AML-193 (cell line): Measurements from ENCODE around the gene NCS1.

ENCODE experiments used
- DNase-seq, 2 experiments: peaks; one replicate each; lab custom pipeline; 2025; lab: John Stamatoyannopoulos, UW

Gene NCS1

DNA sequence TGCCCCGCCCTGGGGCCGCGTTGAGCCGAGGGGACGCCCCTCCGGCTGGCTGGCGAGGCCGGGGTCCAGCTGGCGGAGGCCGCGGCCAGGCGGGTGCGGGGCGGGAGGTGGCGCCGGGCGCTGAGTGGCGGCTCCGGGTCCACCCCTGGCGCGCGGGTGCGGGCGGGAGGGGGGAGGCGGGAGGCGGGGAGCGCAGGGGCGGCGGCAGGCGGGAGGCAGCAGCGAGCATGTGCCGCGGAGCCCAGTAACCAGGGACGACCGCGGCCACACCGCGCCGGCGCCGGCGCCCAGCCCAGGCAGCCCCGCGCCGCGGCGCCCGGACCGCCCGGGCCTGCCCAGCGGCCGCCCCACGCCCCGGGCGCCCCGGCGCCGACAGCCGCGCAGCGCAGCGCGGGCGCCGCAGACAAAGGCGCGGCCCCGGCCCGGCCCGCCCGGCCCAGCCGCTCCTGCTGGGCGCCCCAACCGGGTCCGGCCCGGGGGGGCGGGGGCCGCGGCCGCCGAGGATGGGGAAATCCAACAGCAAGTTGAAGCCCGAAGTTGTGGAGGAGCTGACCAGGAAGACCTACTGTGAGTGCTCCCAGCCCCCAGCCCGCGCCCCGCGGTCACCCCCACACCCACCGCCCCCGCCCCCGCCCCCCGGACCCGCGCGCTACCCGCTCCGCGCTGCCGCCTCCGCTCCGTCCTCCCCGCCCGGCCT lies at the start of gene NCS1:
Gene NCS1, plus strand, starts transcription at position 244 of the 697 bp plus-strand sequence. Its CDS starts 260 bp downstream, at position 504.
- peak in 1 of 2 experiments; percentile 13 for DNase-seq

DNA sequence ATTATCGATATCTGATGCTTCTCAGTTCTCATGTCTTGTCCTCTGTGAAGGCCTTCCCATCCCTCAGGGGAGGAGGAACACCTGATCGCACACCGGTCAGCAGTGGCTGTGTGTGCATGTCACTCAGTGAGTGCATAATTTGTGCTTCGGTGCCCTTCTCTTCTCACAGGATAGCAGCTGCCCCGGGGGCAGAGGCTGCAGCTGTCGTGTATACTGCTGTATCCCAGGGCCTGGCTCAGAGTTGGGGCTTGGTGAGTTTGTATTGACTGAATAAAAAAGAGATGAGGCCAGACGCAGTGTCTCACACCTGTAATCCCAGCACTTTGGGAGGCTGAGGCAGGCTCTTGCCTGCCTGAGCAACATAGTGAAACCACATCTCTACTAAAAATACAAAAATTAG lies 49.7 kb upstream of the NCS1 start:
- DNase-seq = no peak

DNA sequence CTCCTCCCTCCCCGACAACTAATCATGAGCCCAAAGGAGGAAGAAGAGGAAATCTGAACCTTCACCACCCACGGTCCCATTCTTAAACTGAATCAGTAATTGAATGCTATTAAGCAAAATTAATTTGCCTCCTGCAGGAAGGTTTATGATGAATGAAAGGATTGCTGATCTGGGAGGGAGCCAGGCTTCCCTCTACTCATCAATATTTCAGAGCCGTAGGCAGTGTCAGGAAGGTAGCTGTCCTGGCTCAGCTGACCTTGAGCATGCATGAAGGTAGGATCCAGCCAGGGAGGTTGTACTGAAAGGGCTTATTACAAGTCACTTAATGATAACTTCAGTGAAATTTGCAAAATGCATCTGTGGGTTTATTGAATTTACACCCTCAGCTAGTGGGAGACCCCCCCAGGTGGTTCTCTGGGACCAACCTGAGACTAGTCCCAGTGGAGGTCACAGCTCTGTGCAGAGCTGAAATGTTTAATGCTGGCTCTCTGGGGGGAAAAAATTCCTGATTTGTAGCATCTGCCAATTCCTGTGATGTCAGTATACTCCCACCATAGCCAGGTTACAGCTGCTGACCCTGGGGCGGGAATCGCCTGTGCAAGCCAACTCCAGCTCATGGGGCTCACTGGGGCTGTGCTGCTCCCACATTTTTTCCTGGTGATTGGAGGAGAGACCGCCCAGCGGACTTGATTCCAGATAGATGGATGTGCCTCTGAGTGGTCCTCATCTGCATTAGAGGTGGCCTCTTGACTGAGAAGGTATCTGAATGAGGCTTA lies 47.9 kb upstream of the NCS1 start:
- DNase-seq = no peak

DNA sequence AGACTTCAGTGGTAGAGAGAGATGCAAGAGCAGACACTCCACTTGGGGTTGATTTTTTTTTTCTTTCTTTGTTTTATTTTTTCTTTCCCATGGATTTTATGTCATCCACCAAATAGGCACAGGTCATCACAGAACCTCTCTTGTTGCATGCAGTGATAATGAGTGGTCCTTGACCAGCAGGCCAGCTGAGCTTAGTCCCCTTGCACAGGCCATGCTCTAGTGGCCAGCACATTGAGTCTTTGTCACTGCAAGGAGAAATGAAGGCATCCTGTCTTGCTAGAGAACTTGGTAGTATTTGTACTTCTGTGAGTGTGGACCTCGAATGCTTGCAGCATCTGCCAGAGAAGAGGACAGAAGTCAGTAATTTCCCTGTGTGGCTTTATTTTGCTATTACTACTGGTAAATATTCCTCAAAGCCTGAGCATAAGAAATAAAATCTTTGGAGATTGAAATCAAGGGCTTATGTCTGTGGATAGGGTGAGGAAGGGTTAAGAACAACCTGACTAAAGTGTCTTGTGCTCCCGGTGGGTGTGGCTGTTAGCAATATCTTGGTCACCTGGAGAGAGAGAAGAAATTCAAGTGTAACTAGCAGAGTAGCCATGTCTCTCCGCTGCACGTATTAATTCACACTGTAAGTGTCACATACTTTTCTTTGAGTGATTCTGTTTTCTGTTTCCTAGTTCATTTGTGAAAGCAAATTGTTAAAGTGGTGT lies 45.3 kb upstream of the NCS1 start:
- no peak for DNase-seq

DNA sequence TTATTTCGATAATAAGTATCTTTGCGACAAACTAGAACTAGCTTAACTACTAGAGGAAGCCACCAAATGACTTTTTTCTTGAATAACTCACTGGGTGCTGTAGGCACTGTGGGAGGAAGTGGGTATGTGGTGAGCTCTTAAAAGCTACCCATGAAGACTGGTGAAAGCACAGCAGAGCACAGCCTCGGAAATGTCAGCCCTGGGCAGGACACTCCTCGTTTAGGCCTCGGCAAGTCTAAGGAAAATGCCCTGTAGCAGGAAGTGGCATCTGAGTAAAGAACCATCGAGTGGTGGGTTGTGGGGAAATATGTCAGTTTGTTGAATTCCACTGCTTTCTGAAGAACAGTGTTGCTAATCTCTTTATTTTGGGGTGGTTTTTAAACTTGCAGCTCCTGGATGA lies 44.0 kb upstream of the NCS1 start:
- DNase-seq = peak; percentile 65 to 67

DNA sequence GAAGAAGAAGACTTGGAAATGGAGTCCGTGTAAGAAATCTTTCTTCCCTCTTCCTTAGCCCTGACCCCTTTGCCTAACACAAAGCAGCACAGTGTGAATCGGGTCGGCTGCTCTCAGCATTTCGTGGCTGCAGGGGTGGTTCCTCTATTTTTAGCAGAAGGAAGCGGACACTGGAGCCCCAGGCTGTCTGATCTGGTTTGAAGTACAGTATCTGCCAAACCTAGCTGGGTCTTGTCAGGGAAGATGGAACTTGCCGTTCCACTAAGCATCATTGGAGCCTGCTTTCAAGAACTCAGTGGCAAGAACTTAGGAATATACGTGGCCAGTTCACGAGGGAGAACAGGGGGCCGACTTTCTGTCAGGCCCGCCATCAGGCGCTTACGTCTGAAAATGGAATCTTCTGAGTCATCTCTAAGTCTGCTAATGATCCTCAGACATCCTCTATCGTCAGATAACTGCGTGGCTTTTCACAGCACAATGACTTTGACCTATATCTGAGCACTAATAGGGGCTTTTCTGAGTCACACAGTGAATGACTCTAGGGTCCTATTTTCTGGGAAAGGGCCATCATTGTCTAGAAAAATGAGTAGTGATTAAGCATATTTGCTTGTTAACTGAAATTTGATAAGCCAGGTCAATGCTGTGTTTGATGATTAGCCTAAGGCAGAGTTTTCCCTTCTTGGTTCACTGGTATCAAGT lies 43.3 kb upstream of the NCS1 start:
- DNase-seq = peak; percentile 83 to 91

DNA sequence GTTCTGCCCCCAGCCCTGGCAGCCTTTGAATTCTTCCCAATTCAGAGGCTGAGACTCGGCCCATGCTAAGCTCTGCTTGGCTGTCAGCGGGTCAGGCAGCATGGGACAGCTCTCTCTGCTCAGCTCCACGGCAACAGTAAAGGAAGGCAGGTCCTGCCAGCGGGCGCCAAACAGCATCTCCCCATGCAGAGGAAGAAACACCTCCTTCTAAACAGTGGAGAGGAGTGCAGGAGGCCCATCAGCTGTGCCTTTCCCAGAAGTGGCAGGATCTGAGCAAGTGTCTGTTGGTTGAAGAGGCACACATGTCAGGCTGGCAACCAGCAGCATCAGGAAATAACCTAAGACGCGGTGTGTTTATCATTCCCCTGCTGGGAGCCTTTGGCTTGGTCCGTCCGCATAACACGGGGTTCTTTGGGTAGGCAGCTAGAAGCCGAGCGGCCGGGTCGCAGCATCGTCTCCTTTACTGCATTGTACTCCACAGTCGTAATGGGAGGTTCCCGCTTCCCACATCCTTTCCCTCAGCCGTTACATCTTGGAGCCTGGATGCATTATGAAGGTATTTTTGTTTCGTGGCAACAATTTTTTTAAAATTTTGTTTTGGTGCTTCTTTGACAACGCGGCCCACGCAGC lies 42.7 kb upstream of the NCS1 start:
- DNase-seq = no peak

DNA sequence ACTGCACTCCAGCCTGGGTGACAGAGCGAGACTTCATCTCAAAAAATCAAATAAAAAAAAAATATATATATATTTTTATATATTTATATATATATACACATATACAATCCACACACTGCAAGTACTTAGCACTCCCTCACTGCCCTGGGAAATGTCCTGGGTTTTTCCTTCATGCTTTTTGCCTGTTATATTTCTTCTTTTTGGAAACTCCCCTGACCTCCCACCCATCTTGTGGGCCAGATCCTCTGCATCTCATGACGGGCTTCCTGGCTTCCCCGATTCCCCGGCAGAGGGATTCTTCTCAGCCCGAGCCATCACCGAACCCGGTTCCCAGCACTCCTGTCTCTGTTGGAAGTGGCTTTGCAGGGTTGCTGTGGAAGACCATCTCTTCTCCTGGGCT lies 39.5 kb upstream of the NCS1 start:
- DNase-seq = no peak

DNA sequence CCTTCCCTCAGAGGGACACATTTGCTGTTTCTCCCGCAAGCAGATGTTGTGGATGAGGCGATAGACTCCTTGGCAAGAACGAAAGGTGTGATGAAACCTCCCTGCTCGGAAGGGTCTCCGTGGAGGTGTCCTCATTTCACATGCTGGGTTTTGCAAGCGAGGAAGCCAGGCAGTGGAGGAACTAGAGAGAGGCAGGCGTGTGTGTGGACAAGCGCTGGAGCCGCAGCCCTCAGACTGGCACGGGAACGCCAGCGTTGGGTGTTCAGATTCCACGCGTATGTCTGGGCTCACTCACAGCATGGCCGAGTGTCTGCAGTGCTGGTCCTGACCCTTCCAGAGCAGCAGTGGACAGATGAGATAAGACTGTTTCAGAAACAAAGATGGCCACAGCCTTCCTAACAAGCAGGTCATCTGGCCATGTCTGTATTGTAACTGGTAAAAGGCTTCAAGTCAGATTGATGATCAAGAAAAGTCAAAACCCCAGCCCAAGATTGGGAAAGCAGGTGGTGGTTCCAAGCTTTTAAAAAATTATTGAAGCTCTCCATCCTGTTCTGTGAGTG lies 35.0 kb upstream of the NCS1 start:
- no peak for DNase-seq

DNA sequence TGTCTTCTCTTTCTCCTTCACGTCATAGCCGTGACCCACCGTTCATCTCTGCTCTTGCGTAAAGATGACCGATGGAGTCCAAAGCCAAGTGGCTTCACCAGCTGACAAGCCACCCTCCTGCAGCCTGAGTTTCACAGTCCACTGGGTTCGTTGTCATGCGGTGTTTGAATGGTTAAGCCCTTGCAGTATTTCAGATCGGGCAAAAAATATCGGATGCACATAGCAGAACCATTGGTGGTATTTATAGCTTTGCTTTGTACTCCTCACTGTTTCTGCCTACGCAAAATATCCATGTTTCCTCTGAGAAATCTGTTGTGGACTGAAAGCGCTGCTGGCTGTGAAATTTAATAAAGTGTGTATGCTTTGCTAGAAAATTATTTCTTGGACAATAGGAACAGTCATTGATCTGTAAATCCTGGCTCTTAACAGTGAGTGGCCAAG lies 34.5 kb upstream of the NCS1 start:
- DNase-seq = no peak

DNA sequence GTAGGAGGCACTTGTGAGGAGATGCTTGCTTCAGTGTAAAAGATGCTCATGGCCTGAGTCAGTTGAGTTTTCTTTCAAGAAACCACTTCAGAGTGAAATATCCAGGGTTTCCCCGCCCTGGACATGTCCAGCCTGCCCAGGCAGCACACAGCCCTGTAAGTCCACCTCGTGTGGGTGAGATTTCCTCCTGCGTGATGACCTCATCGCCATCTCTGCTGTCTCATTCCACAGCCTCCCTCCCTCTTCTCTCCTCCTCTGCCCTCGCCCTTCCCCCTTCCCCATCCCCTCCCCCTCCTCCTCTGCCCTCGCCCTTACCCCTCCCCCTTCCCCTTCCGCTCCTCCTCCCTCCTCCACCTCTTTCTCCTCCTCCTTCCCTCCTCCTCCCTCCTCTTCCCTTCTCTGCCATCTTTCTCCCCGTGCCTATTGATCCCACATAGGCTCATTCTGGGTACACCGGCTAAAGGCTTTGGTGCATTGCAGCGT lies 34.0 kb upstream of the NCS1 start:
- DNase-seq = no peak

DNA sequence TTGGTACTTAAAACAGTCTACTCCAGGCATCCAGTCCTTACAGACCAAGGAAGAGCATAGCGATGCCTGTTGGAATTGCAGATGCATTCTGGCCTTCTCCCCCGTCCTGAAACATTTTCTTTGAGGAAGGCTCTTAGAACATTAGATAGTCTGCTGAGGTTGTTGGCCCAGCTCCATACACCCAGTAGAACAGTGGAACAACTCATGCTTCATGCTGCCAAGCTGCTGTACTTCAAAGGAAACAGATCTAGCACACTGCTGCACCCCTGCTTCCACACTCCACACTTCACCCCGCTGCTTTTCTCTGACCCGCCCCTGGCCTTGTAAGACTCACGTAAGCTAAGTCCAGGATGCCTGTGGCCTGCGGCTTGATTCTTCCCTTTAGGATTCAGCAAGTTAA lies 33.4 kb upstream of the NCS1 start:
- DNase-seq = no peak

DNA sequence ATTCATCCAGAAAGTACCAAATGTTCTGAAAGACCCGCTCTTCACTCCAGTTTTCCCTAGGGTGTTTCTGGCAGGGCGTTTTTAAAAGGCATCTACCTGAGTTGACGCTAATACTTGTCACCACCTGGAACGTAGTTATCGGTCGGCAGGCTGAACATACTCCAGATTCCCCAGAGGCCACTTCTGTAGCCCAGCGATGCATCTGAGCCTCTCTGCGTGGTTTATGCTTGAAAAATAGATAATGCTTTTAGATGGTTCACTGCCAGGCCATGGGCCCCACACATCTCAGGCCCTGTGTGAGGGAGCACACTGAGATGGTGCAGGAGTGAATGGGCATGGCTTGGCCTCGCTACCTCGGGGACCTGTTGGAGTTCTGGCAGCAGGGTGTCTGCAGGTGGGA lies 33.0 kb upstream of the NCS1 start:
- DNase-seq = no peak

DNA sequence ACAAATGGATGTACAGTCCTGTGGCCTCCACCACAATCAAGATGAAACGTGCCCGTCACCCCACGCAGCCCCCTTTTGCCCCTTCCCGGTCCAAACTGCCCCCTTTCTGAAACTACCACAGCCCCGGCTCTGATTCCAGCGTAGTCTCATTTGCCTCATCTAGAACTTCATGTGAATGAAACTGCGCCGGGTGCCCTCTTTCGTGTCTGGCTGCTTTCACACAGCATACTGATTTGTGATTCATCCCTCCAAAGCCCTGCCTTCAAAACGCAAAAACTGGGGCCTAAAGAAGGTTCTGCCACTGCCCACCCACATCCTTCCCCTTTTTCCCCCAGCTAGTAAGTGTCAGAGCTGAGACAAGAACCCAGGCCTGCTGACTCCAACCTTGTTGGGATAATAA lies 31.5 kb upstream of the NCS1 start:
- DNase-seq = peak in 1 of 2 experiments; percentile 3

DNA sequence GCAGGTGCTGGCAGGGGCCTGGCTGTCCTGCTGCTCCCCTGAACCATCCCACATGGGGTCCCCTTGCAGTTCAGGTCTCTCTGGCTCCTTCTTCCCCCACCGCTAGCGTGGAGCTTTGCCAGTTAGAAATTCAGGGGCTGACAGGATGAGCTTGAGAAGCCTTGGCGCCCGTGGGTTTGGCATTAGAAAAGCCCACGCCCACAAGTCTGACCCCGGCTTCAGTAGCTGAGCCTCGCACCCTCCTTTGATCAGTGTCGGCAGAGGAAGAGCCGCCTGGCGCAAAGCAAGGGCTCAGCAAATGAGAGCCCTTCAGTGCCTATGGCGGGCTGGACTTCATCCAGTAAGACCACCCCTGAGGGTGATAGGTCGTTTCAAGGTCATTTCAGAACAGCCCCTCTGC lies 30.1 kb upstream of the NCS1 start:
- DNase-seq = no peak

DNA sequence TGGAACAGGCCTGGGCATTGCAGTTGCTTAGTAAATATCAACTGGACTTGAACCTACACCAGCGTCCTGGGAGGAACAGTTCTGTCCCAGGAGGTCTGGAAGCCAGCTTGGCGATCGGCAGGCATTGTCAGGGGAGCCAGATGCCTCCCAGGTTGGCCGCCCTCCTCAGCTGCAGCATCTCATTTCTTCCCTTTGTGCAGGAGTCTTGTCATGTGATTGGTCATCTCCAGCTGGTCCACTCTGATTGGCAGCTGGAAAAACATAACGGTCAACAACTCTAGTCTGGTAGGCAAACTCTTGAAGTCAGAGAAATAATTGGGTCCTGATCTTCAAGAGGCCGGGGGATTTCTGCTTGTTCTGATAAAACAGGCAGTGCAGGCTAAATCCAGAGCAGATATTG lies 29.6 kb upstream of the NCS1 start:
- DNase-seq = no peak

DNA sequence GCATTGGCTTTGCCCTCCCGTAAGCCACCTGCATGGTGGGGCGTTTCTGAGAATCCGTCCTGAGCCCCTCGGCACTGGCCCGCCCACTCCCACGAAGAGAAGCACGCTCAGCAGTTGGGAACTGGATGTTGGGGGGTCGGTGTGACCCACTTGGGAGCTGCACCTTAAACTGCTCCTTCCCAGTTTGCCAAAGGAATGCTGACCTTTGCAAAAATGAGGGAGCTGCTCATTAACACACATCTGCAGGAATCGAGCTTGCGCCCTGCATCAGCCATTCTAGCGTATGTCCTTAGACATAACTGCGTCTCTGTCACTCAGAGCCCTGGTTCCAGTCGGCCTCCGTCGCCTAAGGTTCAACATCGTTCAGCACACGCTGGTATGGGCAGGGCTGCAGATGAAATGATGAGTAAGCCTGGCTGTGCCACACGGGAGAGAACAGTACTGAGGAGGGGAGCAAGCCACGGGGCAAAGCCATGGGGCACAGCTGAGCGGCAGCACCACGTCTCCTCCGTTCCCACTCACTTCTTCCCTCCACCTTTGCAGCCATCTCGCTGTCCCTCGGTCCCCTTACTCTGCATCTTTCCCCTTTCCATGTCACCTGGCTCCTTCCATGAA lies 28.8 kb upstream of the NCS1 start:
- no peak for DNase-seq

DNA sequence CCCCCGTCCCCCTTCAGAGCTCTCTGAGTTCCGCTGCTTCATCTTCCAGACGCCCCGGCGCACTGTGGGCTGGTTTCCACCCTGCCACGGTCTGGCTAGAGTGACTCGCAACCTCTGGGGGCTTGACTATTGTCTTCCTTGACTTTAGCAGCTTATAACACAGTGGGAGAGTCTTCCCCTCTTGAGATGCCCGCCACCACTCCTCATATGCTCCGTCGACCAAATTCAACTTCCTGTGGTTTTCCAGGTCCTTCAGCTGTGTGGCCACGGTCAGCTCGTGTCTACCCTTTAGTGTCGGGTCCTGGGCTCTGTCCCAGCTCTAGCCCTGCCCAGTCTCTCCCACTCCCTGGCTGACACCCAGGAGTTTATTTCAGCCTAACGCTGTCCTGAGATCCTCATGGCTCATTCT lies 28.2 kb upstream of the NCS1 start:
- no peak for DNase-seq

DNA sequence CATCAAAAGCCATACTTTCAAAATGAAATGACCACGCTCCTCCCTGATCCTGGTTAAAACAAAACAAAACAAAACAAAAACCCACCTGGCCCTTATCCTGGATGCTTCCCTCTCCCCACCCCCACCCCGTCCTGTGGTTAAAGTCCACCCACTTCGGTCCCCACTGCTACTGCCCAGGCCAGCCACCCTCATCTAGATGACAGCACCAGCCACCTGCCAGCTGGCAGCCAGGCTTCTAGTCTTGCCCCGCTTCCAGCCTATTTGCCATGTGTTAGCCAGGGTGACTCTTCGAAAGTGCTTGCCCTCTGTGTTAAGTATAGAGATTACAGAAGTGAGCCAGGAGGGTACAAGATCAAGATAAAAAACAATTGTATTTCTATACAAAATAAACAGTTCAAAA lies 27.5 kb upstream of the NCS1 start:
- DNase-seq = no peak

DNA sequence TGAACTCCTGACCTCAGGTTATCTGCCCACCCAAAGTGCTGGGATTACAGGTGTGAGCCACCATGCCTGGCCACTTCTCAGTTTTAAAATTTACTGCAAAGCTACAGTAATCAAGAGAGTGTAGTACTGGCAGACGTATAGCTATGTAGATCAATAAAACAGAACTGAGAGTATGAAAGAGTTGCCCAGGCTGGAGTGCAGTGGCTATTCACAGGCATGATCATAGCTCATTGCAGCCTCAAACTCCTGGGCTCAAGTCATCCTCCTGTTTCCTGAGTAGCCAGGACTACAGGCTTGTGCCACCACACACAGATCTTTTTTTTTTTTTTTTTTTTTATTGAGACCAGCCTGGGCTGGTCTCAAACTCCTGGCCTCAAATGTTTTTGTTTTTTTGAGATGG lies 26.5 kb upstream of the NCS1 start:
- DNase-seq = no peak

DNA sequence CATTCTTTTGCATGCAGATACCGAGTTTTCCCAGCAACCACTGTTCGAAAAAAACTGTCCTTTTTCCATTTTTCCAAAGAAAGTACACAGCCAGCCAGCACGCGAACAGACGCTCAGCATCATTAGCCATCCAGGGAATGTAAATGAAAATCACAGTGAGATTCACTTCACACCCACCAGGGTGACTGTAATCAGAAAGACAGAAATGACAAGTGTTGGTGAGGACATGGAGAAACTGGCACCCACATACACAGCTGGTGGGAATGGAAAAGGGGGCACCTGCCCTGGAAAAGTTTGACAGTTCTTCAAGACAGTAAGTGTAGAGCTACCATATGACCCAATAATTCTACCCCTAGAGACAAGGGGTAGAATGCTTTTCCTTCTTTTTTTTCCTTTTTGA lies 25.0 kb upstream of the NCS1 start:
- DNase-seq = no peak
